DMS 273 treated with DMSO at 0.1 percent for 48 hours (cell line): ENCODE measurements around the gene NRP2.

Source experiments
- DNase-seq: peaks from one replicate; lab custom pipeline; 2025; lab: John Stamatoyannopoulos, UW

Gene NRP2

GRCh38 chr2:205682239-205682970 is at the start of gene NRP2:
NRP2 (plus strand) TSS chr2:205682501; CDS start chr2:205683291, 790 bp downstream.
- peak; percentile 53 for DNase-seq

- no peak for DNase-seq
Observed at GRCh38 chr2:205633994-205634393, 48.3 kb upstream of the NRP2 start.

GRCh38 chr2:205636549-205637319 is 45.6 kb upstream of the NRP2 start:
- DNase-seq, result no peak

GRCh38 chr2:205637320-205637602 is 45.0 kb upstream of the NRP2 start:
- DNase-seq, result no peak

GRCh38 chr2:205637779-205638503 is 44.4 kb upstream of the NRP2 start:
- DNase-seq, result no peak

GRCh38 chr2:205640716-205641115 is 41.6 kb upstream of the NRP2 start:
- DNase-seq, result no peak

GRCh38 chr2:205642599-205643356 is 39.5 kb upstream of the NRP2 start:
- DNase-seq, result no peak

- DNase-seq, result no peak
Observed at GRCh38 chr2:205643391-205643885, 38.9 kb upstream of the NRP2 start.

GRCh38 chr2:205644018-205644417 is 38.3 kb upstream of the NRP2 start:
- DNase-seq, result no peak

GRCh38 chr2:205646680-205647079 is 35.6 kb upstream of the NRP2 start:
- DNase-seq, result no peak

- DNase-seq, result no peak
Observed at GRCh38 chr2:205650450-205650849, 31.9 kb upstream of the NRP2 start.

- no peak for DNase-seq
Observed at GRCh38 chr2:205650931-205651330, 31.4 kb upstream of the NRP2 start.

- no peak for DNase-seq
Observed at GRCh38 chr2:205651719-205652118, 30.6 kb upstream of the NRP2 start.

- DNase-seq, result no peak
Observed at GRCh38 chr2:205654878-205655605, 27.3 kb upstream of the NRP2 start.

GRCh38 chr2:205655779-205656456 is 26.4 kb upstream of the NRP2 start:
- no peak for DNase-seq

GRCh38 chr2:205656461-205656860 is 25.8 kb upstream of the NRP2 start:
- DNase-seq, result no peak

- no peak for DNase-seq
Observed at GRCh38 chr2:205656941-205657340, 25.4 kb upstream of the NRP2 start.

- DNase-seq, result no peak
Observed at GRCh38 chr2:205657579-205657978, 24.7 kb upstream of the NRP2 start.

GRCh38 chr2:205658068-205658467 is 24.2 kb upstream of the NRP2 start:
- no peak for DNase-seq

GRCh38 chr2:205658572-205658971 is 23.7 kb upstream of the NRP2 start:
- DNase-seq, result no peak

GRCh38 chr2:205659922-205660321 is 22.4 kb upstream of the NRP2 start:
- DNase-seq, result no peak
